ENCODE results near the gene GRM8. TPM values are rescaled to one million over a fixed set of nuclear protein-coding genes. Genes with fewer than 3 reads are reported as not detected.

Gene GRM8
- polyA plus RNA-seq, 1 donor from 2014 or later, result 1.5 TPM

DNA sequence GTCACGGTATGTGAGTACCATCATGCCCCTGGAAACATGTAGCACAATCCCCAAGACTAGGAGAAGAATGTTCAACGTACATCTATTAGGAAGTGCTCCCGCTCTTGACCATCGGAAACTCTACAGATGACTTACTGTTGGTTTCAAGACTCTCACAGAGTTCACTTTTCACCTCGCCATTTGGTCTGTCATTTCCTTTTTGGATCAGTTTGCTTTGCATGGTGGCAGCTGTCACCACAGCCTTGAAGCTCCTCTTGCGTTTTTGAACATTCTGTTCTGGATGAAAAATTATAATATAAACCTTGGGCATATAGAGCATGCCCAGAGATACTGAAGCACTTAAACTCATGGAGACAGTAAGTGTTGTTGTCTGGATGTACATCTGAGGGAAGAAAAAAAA lies 806.8 kb downstream of the GRM8 start:
- no peak overlapping the region for H3K27ac ChIP-seq (ENCODE audit: low read length)

DNA sequence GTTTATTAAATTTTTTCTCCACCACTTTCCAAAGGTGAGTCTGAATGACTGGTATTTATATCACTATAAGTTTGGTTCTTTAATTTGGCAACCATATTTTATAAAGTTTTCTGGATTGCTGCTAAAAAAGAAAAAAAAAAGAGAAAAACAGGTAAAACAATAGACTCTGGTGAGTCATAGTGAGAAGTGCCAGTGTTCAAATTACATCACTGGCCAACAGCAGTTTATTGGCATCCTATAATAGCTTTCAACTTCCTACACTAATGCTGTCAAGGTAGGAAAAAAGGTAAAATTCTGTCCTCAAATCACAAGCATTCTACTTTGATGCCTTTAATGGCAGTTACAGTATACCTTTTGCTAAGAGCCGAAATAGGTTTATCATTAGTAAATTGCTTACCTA lies 808.8 kb downstream of the GRM8 start:
- H3K9me2 ChIP-seq (ENCODE audit: insufficient read depth, low read length), result no peaks in the 10 kb centered on the region
- no peaks in the 10 kb centered on the region for H3K27me3 ChIP-seq (ENCODE audit: insufficient read depth, low read depth, low read length)
- H3K4me2 ChIP-seq (ENCODE audit: low read length), result no peak overlapping the region
- no peaks in the 10 kb centered on the region for H3K36me3 ChIP-seq (ENCODE audit: insufficient read depth, low read length)
- H3K79me2 ChIP-seq (replicated peaks; ENCODE audit: insufficient read depth, low read length), result no peaks in the 10 kb centered on the region
- no peak overlapping the region for H2AFZ ChIP-seq (ENCODE audit: low read depth, low read length)
- no peaks in the 10 kb centered on the region for H4K20me1 ChIP-seq (ENCODE audit: insufficient read depth)
- no peak overlapping the region for H3K9ac ChIP-seq (ENCODE audit: low read length)
- H3K4me3 ChIP-seq (ENCODE audit: low read length), result no peak overlapping the region
- no peaks in the 10 kb centered on the region for H3K9me3 ChIP-seq (ENCODE audit: low read length)
- H3K27ac ChIP-seq (ENCODE audit: low read length), result no peak overlapping the region
- no peaks in the 10 kb centered on the region for H3F3A ChIP-seq (ENCODE audit: insufficient read depth, low read length, poor library complexity, severe bottlenecking)
- no peak for TF ChIP-seq TAF1 (IDR thresholded peaks at IDR 0.05; ENCODE audit: low read depth)
- TF ChIP-seq REST (IDR thresholded peaks at IDR 0.05; ENCODE audit: borderline replicate concordance), result no peak
- no peak for TF ChIP-seq RAD21 (conservative IDR thresholded peaks at IDR 0.05)
- TF ChIP-seq MXI1 (conservative IDR thresholded peaks at IDR 0.05; ENCODE audit: poor library complexity, severe bottlenecking), result no peak
- TF ChIP-seq CTCF (IDR thresholded peaks at IDR 0.05; ENCODE audit: poor library complexity, severe bottlenecking), result no peak
- TF ChIP-seq POLR2AphosphoS5 (IDR thresholded peaks at IDR 0.05), result no peak
- TF ChIP-seq EZH2 (IDR thresholded peaks at IDR 0.05; ENCODE audit: borderline replicate concordance, insufficient read depth, low read length, poor library complexity, severe bottlenecking), result no peak

More for the DNA sequence above, 806.8 kb downstream of the GRM8 start:
- H3K4me2 ChIP-seq (ENCODE audit: low read length), result no peak overlapping the region
- no peaks in the 10 kb centered on the region for H3K9me3 ChIP-seq (ENCODE audit: low read length)
- H3K9me2 ChIP-seq (ENCODE audit: insufficient read depth, low read length), result no peaks in the 10 kb centered on the region
- H2AFZ ChIP-seq (ENCODE audit: low read depth, low read length), result no peak overlapping the region
- H3F3A ChIP-seq (ENCODE audit: insufficient read depth, low read length, poor library complexity, severe bottlenecking), result no peaks in the 10 kb centered on the region
- no peaks in the 10 kb centered on the region for H3K27me3 ChIP-seq (ENCODE audit: insufficient read depth, low read depth, low read length)
- no peaks in the 10 kb centered on the region for H3K79me2 ChIP-seq (replicated peaks; ENCODE audit: insufficient read depth, low read length)
- no peak overlapping the region for H3K9ac ChIP-seq (ENCODE audit: low read length)
- H3K4me3 ChIP-seq (ENCODE audit: low read length), result no peak overlapping the region
- TF ChIP-seq SMC3 (conservative IDR thresholded peaks at IDR 0.05; ENCODE audit: poor library complexity) (no peak), CTCF (IDR thresholded peaks at IDR 0.05; ENCODE audit: poor library complexity, severe bottlenecking) (no peak), MXI1 (conservative IDR thresholded peaks at IDR 0.05; ENCODE audit: poor library complexity, severe bottlenecking) (no peak), POLR2AphosphoS5 (IDR thresholded peaks at IDR 0.05) (no peak), TAF1 (IDR thresholded peaks at IDR 0.05; ENCODE audit: low read depth) (no peak), REST (IDR thresholded peaks at IDR 0.05; ENCODE audit: borderline replicate concordance) (no peak), EP300 (conservative IDR thresholded peaks at IDR 0.05; ENCODE audit: poor library complexity, severe bottlenecking) (no peak), EZH2 (IDR thresholded peaks at IDR 0.05; ENCODE audit: borderline replicate concordance, insufficient read depth, low read length, poor library complexity, severe bottlenecking) (no peak)
- H3K36me3 ChIP-seq (ENCODE audit: insufficient read depth, low read length), result no peaks in the 10 kb centered on the region
- no peaks in the 10 kb centered on the region for H4K20me1 ChIP-seq (ENCODE audit: insufficient read depth)

Data from neural cell (in vitro differentiated cells).